GM21825 (cell line): ENCODE data around the gene PIK3C3.
A peak's percentile ranks its signal among the peaks of the same experiment; 100 is the strongest.
"Not testable (repeated sequence)": the region's sequence is repeated elsewhere in the genome, so short reads cannot be mapped to it uniquely, and the experiment has no call there.

Experiments
- ATAC-seq: cut with Tn5 transposase; IDR thresholded peaks from one replicate; pipeline ENCODE4 v1.9.1; 2021; ENCODE audit warnings: mild to moderate bottlenecking, moderate library complexity; ENCODE audit not compliant: unreplicated experiment

Gene PIK3C3

GRCh38 chr18:42018831-42019230, 63.8 kb downstream of the PIK3C3 start:
- no peak for ATAC-seq

- ATAC-seq = no peak
These were observed 69.1 kb downstream of the PIK3C3 start for GRCh38 chr18:42024131-42024530.

- peak; percentile 23 for ATAC-seq
These were observed 70.5 kb downstream of the PIK3C3 start for GRCh38 chr18:42025491-42025890.

GRCh38 chr18:42025974-42026625, 71.1 kb downstream of the PIK3C3 start:
- peak; percentile 91 for ATAC-seq

GRCh38 chr18:42028247-42028832, 73.3 kb downstream of the PIK3C3 start:
- ATAC-seq = no peak

- no peak for ATAC-seq
These were observed 74.1 kb downstream of the PIK3C3 start for GRCh38 chr18:42029092-42029491.

GRCh38 chr18:42030586-42031182, 75.7 kb downstream of the PIK3C3 start:
- ATAC-seq = no peak

- ATAC-seq = no peak
These were observed 77.4 kb downstream of the PIK3C3 start for GRCh38 chr18:42032447-42032846.

- ATAC-seq = no peak
These were observed 78.2 kb downstream of the PIK3C3 start for GRCh38 chr18:42033137-42033810.

- ATAC-seq = no peak
These were observed 83.9 kb downstream of the PIK3C3 start for GRCh38 chr18:42038936-42039335.

GRCh38 chr18:42039396-42039795, 84.4 kb downstream of the PIK3C3 start:
- no peak for ATAC-seq

- no peak for ATAC-seq
These were observed 86.8 kb downstream of the PIK3C3 start for GRCh38 chr18:42041793-42042192.

GRCh38 chr18:42045346-42045745, 90.3 kb downstream of the PIK3C3 start:
- ATAC-seq = no peak

GRCh38 chr18:42047721-42048120, 92.7 kb downstream of the PIK3C3 start:
- no peak for ATAC-seq

GRCh38 chr18:42048158-42048557, 93.1 kb downstream of the PIK3C3 start:
- ATAC-seq = no peak

- not testable (repeated sequence) for ATAC-seq
These were observed 94.5 kb downstream of the PIK3C3 start for GRCh38 chr18:42049536-42049935.

GRCh38 chr18:42051411-42051810, 96.4 kb downstream of the PIK3C3 start:
- no peak for ATAC-seq

- ATAC-seq = no peak
These were observed 97.2 kb downstream of the PIK3C3 start for GRCh38 chr18:42052122-42052708.

GRCh38 chr18:42053188-42053781, 98.3 kb downstream of the PIK3C3 start:
- peak; percentile 76 for ATAC-seq

- no peak for ATAC-seq
These were observed 109.1 kb downstream of the PIK3C3 start for GRCh38 chr18:42064109-42064508.

- no peak for ATAC-seq
These were observed 112.5 kb downstream of the PIK3C3 start for GRCh38 chr18:42067518-42067917.
